ENCODE data around the gene DCAF17. TPM values are rescaled to one million over a fixed set of nuclear protein-coding genes. Genes with fewer than 3 reads are reported as not detected.

DCAF17 gene
- total RNA-seq, 2 experiments from 2014 or later: 13.0 to 14.3 TPM

DNA sequence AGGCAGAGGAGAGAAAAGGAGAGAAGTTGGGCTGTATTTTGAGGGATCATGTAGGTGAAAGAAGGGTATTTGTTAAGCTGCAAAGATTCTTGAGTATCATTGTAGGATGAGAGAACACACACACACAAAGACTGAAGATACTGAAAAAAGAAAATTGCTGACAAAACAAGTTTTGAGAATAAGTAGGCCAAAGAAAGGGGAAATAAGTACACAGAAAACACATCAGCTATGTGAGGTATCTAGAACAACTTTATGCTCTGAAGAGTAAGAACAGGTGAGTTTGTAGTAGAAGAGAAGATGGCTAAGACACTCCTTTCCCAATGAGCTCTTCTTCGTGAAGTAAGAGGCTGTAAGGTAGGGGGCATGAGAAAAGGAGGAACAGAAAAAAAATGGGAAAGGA, 28.5 kb upstream of the DCAF17 start:
- Mint-ChIP-seq H3K27me3 (no peaks in the 10 kb centered on the region), H3K4me1 (ENCODE audit: low read depth) (peaks cover 23% of the 10 kb centered on the region), H3K36me3 (ENCODE audit: low read depth) (no peaks in the 10 kb centered on the region), H3K4me3 (no peak overlapping the region), H3K27ac (no peak overlapping the region), H3K9me3 (peaks cover 3% of the 10 kb centered on the region)
- no peaks in the 10 kb centered on the region for H3K27me3 ChIP-seq (ENCODE audit: control insufficient read depth in 1 of 2, insufficient read depth in 2 of 2, low read length in 2 of 2)
- ATAC-seq (ENCODE audit: poor library complexity) (no peak), DNase-seq (no peak)
- H3K4me3 ChIP-seq (ENCODE audit: low read length): no peak overlapping the region
- TF ChIP-seq, protein P1, sequence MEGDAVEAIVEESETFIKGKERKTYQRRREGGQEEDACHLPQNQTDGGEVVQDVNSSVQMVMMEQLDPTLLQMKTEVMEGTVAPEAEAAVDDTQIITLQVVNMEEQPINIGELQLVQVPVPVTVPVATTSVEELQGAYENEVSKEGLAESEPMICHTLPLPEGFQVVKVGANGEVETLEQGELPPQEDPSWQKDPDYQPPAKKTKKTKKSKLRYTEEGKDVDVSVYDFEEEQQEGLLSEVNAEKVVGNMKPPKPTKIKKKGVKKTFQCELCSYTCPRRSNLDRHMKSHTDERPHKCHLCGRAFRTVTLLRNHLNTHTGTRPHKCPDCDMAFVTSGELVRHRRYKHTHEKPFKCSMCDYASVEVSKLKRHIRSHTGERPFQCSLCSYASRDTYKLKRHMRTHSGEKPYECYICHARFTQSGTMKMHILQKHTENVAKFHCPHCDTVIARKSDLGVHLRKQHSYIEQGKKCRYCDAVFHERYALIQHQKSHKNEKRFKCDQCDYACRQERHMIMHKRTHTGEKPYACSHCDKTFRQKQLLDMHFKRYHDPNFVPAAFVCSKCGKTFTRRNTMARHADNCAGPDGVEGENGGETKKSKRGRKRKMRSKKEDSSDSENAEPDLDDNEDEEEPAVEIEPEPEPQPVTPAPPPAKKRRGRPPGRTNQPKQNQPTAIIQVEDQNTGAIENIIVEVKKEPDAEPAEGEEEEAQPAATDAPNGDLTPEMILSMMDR (IDR thresholded peaks at IDR 0.05): no peak
- POLR2A ChIA-PET: no interaction called here
- intact Hi-C loops (cut with DNase I, micrococcal nuclease): no loop called here
- H3K4me1 ChIP-seq (ENCODE audit: insufficient read depth, low read length): peaks cover 5% of the 10 kb centered on the region
- no peak overlapping the region for H3K27ac ChIP-seq (ENCODE audit: low read depth in 1 of 2, low read length in 2 of 2)
- H3K9me3 ChIP-seq (ENCODE audit: control insufficient read depth in 1 of 2, insufficient read depth in 1 of 2, low read length in 2 of 2): no peaks in the 10 kb centered on the region
- CTCF ChIA-PET: no interaction called here
- H3K36me3 ChIP-seq (ENCODE audit: insufficient read depth, low read length): no peaks in the 10 kb centered on the region

DNA sequence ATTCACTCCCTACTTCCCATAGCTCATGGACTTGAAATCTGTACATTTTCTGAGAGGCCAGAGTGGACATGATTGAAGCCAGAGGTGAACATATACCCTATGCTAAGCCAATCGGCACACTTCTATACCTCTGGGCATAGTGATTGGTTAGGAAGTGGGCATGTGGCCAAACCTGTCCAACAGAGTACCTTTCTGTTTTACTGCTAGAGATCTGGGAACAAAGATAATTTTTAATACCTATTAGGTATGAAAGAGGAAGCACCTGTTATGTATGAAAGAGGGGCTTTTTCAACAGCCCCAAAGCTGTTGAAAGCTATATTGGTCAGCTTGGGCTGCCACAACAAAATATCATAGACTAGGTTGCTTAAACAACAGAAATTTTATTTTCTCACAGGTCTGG, 28.0 kb upstream of the DCAF17 start:
- H3K9me3 Mint-ChIP-seq: peaks cover 3% of the 10 kb centered on the region
- Histone ChIP-seq H3K9me3 (ENCODE audit: control insufficient read depth in 1 of 2, insufficient read depth in 1 of 2, low read length in 2 of 2) (no peaks in the 10 kb centered on the region), H3K27me3 (ENCODE audit: control insufficient read depth in 1 of 2, insufficient read depth in 2 of 2, low read length in 2 of 2) (no peaks in the 10 kb centered on the region), H3K4me3 (ENCODE audit: low read length) (no peak overlapping the region), H3K4me1 (ENCODE audit: insufficient read depth, low read length) (peaks cover 5% of the 10 kb centered on the region), H3K27ac (ENCODE audit: low read depth in 1 of 2, low read length in 2 of 2) (no peak overlapping the region), H3K36me3 (ENCODE audit: insufficient read depth, low read length) (no peaks in the 10 kb centered on the region)
- peaks cover 23% of the 10 kb centered on the region for H3K4me1 Mint-ChIP-seq (ENCODE audit: low read depth)
- no peaks in the 10 kb centered on the region for H3K36me3 Mint-ChIP-seq (ENCODE audit: low read depth)
- H3K27ac Mint-ChIP-seq: no peak overlapping the region
- no peak overlapping the region for H3K4me3 Mint-ChIP-seq
- CTCF ChIA-PET: no interaction called here
- TF ChIP-seq, protein P1 (IDR thresholded peaks at IDR 0.05): no peak
- ATAC-seq (ENCODE audit: poor library complexity) (no peak), DNase-seq (no peak)
- no peaks in the 10 kb centered on the region for H3K27me3 Mint-ChIP-seq
- POLR2A ChIA-PET: no interaction called here
- intact Hi-C loops (cut with DNase I, micrococcal nuclease): no loop called here

DNA sequence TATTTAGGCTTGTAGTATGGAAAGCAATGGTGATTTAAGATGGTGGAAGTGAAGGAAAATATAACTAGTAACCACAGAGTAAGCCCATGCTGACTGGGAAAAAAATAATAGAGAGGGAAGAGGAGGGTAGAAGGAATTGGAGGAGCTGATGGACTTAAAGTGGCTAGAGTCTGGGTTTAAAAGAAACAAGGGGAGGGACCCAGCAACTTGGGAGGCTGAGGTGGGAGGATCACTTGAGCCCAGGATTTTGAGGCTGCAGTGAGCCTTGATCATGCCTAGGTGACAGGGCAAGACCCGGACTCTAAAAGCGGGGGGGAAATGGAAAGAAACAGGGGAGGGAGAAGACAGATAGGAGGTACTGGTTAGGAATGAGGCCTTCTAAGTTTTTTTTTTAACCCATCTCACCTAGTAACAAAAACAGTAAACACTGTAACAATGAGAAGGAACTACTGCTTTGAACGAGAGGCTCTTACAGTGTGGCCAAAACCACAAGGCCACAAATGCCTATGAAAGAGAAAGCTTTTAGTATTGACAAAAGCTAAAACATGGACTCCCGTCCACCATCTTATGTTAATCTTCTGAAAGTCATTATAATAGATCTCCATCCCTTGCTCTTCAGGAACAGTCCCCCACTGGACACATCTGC, 26.9 kb upstream of the DCAF17 start:
- CTCF ChIA-PET: no interaction called here
- Histone ChIP-seq H3K9me3 (ENCODE audit: control insufficient read depth in 1 of 2, insufficient read depth in 1 of 2, low read length in 2 of 2) (no peaks in the 10 kb centered on the region), H3K27me3 (ENCODE audit: control insufficient read depth in 1 of 2, insufficient read depth in 2 of 2, low read length in 2 of 2) (no peaks in the 10 kb centered on the region), H3K4me1 (ENCODE audit: insufficient read depth, low read length) (peaks cover 5% of the 10 kb centered on the region), H3K4me3 (ENCODE audit: low read length) (no peak overlapping the region), H3K36me3 (ENCODE audit: insufficient read depth, low read length) (no peaks in the 10 kb centered on the region), H3K27ac (ENCODE audit: low read depth in 1 of 2, low read length in 2 of 2) (no peak overlapping the region)
- intact Hi-C loops (cut with DNase I, micrococcal nuclease): no loop called here
- H3K4me1 Mint-ChIP-seq (ENCODE audit: low read depth): peaks cover 23% of the 10 kb centered on the region
- TF ChIP-seq, protein P1 (IDR thresholded peaks at IDR 0.05): no peak
- no peak overlapping the region for H3K27ac Mint-ChIP-seq
- no peaks in the 10 kb centered on the region for H3K36me3 Mint-ChIP-seq (ENCODE audit: low read depth)
- H3K27me3 Mint-ChIP-seq: no peaks in the 10 kb centered on the region
- no peak overlapping the region for H3K4me3 Mint-ChIP-seq
- peak; percentile 29 for ATAC-seq (ENCODE audit: poor library complexity)
- POLR2A ChIA-PET: no interaction called here
- H3K9me3 Mint-ChIP-seq: no peaks in the 10 kb centered on the region
- peak in 3 of 14 experiments; percentile 18 to 29 (median 21) for DNase-seq

Data from CD4-positive, alpha-beta T cell (primary cell).